Measurements from ENCODE around the gene PAOX. TPM values are rescaled to one million over a fixed set of nuclear protein-coding genes. Genes with fewer than 3 reads are reported as not detected.

The PAOX gene
- total RNA-seq, 1 experiment from 2014 or later: 4.1 TPM

DNA sequence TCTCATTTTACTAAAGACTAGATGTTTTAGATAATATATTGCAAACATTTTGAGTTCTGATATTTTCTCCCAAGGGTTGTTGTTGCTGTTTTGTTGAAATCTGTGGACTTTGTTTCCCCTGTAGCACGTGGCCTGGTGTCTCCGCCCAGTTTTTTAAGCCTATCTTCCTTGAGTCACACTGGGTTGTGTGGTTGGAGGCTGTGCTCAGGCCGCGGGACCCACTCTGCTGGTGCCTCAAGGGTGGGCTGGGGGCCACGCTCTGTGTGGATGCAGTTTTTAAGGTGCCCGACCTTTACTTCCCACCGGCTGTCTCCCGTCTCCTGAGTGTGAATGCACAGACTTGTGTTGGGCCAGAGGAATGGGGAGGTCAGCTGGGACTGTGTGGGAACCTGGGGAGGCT, 36.1 kb upstream of the PAOX start:
- no peak for DNase-seq
- H3K4me3 ChIP-seq (ENCODE audit: insufficient read depth, low read depth, low read length): no peak overlapping the region
- no peaks in the 10 kb centered on the region for H3K36me3 ChIP-seq (replicated peaks; ENCODE audit: control insufficient read depth, insufficient read depth, low read length)
- peaks cover 1% of the 10 kb centered on the region; the same call in 1 of the 2 replicates for H3K27me3 ChIP-seq (ENCODE audit: control insufficient read depth, insufficient read depth, low read length)

DNA sequence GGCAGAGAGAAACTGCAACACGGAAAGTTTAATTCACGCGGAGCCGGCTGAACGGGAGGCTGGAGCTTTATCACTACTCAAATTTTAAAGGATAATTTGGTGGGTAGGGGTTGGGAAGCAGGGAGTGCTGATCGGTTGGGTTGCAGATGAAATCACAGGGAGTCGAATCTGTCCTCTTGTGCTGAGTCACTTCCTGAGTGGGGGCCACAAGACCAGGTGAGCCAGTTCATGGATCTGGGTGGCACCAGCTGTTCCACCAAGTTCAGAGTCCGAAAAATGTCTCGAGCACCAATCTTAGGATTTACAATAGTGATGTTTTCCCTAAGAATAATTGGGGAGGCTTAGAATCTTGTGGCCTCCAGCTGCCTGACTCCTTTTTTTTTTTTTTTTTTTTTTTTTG, 35.5 kb upstream of the PAOX start:
- H3K4me3 ChIP-seq (ENCODE audit: insufficient read depth, low read depth, low read length): no peak overlapping the region
- H3K27me3 ChIP-seq (ENCODE audit: control insufficient read depth, insufficient read depth, low read length): peaks cover 1% of the 10 kb centered on the region; the same call in 1 of the 2 replicates
- H3K36me3 ChIP-seq (replicated peaks; ENCODE audit: control insufficient read depth, insufficient read depth, low read length): no peaks in the 10 kb centered on the region
- no peak for DNase-seq

DNA sequence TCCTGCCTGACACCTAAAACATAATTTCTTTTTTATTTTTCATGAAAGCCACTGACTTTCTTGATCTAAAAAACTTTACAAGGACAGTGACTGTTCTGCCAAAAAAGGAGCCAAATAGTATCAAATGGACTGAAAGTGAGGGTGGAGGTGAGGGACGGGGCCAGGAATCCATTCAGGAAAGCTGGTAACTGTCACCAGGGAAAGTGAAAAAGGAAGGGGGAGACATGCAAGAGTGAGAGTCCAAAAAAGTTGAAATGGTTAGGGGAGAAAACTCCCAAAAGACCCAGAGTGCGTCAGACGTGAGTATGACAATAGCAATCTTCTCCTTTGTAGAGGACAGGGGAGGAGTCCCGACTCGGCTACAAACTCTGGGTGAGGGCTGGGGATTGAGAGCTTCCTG, 34.8 kb upstream of the PAOX start:
- Histone ChIP-seq H3K36me3 (replicated peaks; ENCODE audit: control insufficient read depth, insufficient read depth, low read length) (no peaks in the 10 kb centered on the region), H3K27me3 (ENCODE audit: control insufficient read depth, insufficient read depth, low read length) (peaks cover 1% of the 10 kb centered on the region; the same call in 1 of the 2 replicates), H3K4me3 (ENCODE audit: insufficient read depth, low read depth, low read length) (no peak overlapping the region)
- no peak for DNase-seq

DNA sequence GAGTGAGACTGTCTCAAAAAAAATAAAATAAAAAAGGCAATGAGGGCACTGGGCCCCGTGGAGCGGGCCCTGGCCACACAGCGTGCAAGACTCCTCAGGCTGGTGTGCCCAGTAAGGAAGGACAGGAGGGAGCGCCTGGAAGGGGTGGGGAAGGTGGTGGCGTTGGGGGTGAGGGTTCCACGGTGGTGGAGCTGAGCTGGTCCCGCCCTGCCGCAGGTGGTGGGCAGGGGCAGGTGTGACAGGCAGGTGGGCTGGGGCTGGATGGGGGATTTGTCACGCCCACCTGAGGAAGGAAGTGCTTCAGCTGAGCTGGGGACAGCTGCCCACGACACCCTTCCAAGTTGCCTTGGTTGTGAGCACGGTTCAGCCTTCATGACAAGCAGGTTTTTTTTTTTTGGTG, 32.6 kb upstream of the PAOX start:
- H3K36me3 ChIP-seq (replicated peaks; ENCODE audit: control insufficient read depth, insufficient read depth, low read length): no peaks in the 10 kb centered on the region
- no peak overlapping the region for H3K4me3 ChIP-seq (ENCODE audit: insufficient read depth, low read depth, low read length)
- peak; percentile 73 for DNase-seq
- peaks cover 1% of the 10 kb centered on the region for H3K27me3 ChIP-seq (ENCODE audit: control insufficient read depth, insufficient read depth, low read length)

DNA sequence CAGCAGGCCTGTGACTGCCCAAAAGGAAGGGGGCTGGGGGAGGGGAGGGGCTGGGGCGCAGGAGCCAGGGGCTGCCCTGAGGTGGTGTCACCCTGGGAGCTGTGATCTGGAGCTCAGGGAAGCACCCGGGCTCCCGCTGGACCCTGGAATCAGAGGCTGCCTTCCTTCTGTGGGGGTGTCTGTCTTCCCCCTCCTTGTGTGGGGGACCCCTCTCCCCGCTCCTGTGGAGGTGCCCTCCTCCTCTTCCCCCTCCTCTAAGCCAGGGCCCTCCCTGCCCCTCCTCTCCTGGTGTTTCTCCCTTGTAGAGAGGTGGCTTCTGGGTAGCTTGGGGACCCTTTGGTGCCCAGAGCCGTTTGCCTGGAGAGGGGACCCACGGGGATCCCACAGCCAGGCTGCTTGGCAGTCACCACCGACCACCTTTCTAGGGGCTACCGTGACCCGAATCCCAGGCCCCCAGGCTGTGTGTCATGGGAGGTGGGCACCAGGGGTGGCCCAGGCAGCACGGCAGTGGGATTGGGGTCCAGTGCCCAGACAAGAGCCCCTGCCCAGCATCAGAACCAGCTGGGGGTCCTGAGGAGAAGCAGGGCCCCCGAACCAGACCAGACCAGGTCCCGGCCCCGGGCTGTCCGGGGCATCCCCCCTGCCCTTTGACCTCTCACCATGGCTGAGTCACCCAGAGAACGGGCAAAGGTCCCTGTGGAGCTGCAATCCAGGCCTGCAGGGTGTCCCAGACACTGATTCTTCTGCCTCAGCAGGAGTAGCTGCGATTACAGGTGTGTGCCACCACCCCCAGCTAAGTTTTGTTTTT, 31.1 kb upstream of the PAOX start:
- Histone ChIP-seq H3K4me3 (ENCODE audit: insufficient read depth, low read depth, low read length) (no peak overlapping the region), H3K27me3 (ENCODE audit: control insufficient read depth, insufficient read depth, low read length) (peaks cover 1% of the 10 kb centered on the region), H3K36me3 (replicated peaks; ENCODE audit: control insufficient read depth, insufficient read depth, low read length) (no peaks in the 10 kb centered on the region)
- peak; percentile 73 for DNase-seq

DNA sequence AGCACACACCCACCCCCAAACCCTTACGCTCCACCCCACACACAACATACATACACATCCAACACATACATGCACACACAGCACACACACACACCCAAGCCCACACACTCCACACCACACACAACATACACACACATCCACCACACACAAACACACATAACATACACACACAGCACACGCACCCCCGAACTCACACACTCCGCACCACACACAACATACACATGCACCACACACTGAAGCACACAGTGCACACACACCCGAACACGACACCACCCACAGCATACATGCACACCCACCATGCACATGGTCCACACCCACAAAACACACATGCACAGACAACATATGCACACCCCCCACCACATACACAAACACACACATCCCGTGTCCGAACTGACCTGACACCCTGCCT, 29.9 kb upstream of the PAOX start:
- Histone ChIP-seq H3K27me3 (ENCODE audit: control insufficient read depth, insufficient read depth, low read length) (no peaks in the 10 kb centered on the region; the same call in none of the 2 replicates), H3K36me3 (replicated peaks; ENCODE audit: control insufficient read depth, insufficient read depth, low read length) (no peaks in the 10 kb centered on the region), H3K4me3 (ENCODE audit: insufficient read depth, low read depth, low read length) (no peak overlapping the region)
- DNase-seq: no peak

DNA sequence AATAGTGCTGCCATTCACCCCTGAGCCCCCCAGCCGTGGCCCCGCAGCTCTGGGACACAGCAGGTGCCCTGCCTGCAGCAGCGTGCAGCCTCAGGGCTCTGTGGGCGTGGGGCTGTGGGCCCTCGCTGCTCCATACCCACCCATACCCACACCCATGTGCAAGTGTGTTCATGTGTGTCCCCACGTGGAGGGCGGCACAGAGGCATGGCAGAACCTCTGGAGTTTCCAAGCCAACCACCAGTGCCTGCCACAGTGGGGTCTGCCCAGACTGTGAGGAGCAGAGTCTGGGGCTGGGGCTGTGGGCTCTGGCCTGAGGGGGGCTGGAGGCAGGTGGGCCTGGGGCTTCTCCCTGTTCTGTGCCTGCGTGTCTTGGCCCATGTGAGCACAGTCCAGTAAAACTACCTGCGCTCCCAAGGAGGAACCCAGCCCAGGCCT, 29.5 kb upstream of the PAOX start:
- no peaks in the 10 kb centered on the region for H3K36me3 ChIP-seq (replicated peaks; ENCODE audit: control insufficient read depth, insufficient read depth, low read length)
- no peaks in the 10 kb centered on the region; the same call in none of the 2 replicates for H3K27me3 ChIP-seq (ENCODE audit: control insufficient read depth, insufficient read depth, low read length)
- no peak overlapping the region for H3K4me3 ChIP-seq (ENCODE audit: insufficient read depth, low read depth, low read length)
- DNase-seq: no peak

DNA sequence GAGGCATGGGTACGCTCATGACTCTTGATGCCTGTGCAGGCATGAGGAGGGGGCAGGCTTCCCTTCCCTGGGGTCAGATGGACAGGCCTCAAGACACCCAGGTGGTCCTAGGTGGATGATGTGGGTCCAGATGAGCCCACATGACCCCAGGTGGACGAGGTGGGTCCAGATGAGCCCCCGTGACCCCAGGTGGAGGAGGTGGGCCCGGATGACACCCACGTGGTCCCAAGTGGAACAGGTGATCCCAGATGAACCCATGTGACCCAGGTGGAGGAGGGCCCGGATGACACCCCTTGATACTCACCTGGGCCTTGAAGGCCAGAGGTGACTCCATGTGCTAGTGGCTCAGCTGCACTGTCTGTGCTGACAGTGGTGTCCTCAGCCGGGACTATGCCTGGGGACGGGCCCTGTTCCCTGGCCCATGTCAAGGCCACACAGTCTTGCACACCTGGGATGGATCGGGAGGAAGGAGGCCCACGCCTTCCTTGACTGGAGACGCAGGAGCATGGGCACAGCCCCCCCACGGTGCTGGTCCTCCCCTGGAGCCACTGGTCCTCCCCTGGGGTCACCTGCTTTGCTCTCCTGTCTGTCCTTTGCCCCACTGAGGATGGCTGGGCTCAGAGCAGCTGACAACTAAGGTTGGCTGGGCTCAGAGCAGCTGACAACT, 28.6 kb upstream of the PAOX start:
- H3K36me3 ChIP-seq (replicated peaks; ENCODE audit: control insufficient read depth, insufficient read depth, low read length): peaks cover 3% of the 10 kb centered on the region
- H3K27me3 ChIP-seq (ENCODE audit: control insufficient read depth, insufficient read depth, low read length): no peaks in the 10 kb centered on the region; the same call in 1 of the 2 replicates
- peak; percentile 44 for DNase-seq
- H3K4me3 ChIP-seq (ENCODE audit: insufficient read depth, low read depth, low read length): no peak overlapping the region

DNA sequence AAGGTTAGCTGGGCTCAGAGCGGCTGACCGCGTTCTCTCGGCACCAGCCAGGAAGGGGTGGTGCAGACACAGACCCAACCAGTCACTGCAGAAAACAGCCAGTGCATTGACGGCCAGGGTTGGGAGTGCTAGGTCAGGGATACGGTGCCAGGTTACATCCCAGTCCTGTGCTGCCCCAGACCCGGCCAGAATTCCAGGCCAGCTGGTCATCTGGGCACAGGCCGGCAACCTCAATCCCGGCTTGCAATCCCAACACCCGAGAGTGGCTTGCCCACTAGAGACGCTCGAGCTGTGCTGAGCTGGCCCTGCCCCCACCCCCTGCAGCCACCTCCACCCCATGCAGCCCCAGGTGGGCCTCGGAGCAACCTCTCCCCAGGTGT, 28.1 kb upstream of the PAOX start:
- peak; percentile 61 for DNase-seq
- peaks cover 4% of the 10 kb centered on the region for H3K36me3 ChIP-seq (replicated peaks; ENCODE audit: control insufficient read depth, insufficient read depth, low read length)
- H3K27me3 ChIP-seq (ENCODE audit: control insufficient read depth, insufficient read depth, low read length): no peaks in the 10 kb centered on the region; the same call in 1 of the 2 replicates
- H3K4me3 ChIP-seq (ENCODE audit: insufficient read depth, low read depth, low read length): no peak overlapping the region

DNA sequence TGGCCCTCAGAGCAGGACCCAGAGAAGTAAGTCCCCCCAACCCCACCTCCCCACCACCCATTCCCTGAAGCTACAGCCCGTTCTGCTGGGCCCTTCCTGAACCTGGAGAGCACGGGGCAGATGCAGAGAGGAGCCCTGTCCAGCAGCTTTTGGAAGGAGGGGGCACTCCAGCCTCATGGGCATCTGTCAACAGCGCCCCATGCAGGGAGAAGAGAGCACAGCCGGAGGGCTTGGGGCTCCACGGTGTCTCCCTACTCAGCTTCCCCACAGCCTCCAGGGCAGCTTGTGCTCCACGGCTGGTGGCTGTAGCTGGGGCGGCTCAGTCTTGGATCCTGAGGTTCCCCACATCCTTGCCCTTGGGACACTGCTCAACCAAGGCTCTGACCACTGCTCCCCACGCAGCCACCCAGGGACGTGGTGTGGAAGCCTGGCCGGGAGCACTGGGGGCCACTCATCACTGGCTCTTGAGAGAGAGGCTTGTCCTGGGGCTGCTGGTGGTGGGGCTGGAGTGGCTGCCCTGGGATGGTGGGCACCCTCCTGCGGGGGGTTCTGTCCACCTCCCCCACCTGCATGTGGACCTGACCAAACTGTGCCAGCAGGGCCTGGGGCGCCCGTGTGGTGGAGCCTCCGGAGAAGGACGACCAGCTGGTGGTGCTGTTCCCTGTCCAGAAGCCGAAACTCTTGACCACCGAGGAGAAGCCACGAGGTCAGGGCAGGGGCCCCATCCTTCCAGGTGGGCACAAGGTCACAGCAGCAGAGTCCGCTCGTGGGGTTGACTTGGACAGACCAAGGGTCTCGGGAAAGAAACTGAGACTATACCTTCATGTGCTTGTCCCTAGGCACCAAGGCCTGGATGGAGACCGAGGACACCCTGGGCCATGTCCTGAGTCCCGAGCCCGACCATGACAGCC, 27.4 kb upstream of the PAOX start:
- H3K4me3 ChIP-seq (ENCODE audit: insufficient read depth, low read depth, low read length): no peak overlapping the region
- peaks cover 4% of the 10 kb centered on the region for H3K36me3 ChIP-seq (replicated peaks; ENCODE audit: control insufficient read depth, insufficient read depth, low read length)
- peak; percentile 83 for DNase-seq
- H3K27me3 ChIP-seq (ENCODE audit: control insufficient read depth, insufficient read depth, low read length): no peaks in the 10 kb centered on the region; the same call in 1 of the 2 replicates

DNA sequence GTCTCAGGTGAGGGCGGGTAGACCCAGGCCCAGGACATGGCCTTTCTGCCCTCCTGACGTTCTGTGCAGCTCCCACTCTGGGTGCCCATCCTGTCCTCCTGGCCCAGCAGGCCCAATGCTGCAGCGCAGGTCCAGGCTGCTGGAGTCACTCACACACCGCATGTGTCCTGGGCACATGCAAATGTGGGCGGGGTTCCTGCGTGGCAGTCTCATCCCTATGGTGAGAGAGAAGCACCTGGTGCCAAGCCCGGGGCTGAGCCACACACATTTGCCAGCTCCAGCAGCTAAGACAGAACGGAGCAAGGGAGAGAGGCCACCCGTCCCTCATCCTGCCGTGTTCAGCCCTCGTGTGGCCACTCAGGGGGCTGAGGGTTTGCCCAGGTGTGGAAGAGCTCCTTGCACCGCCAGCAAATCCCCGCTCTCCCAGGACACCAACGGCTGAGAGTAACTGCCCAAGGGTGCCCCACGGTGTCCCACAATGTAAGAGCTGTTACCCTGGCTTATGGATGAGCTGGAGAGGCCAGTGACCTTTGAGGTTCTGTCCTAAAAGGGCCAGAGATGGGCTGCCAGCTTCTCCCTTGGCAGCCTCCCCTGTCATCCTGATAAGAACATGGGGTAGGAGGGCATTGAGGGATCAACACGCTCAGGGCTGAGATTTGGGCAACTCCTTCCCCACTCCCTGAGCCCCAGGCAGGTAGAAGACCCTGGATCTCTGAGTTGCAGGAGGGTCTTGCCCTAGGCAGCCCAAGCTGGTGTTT, 25.7 kb upstream of the PAOX start:
- no peaks in the 10 kb centered on the region; the same call in 1 of the 2 replicates for H3K27me3 ChIP-seq (ENCODE audit: control insufficient read depth, insufficient read depth, low read length)
- DNase-seq: peak; percentile 59
- H3K4me3 ChIP-seq (ENCODE audit: insufficient read depth, low read depth, low read length): no peak overlapping the region
- H3K36me3 ChIP-seq (replicated peaks; ENCODE audit: control insufficient read depth, insufficient read depth, low read length): peaks cover 4% of the 10 kb centered on the region

DNA sequence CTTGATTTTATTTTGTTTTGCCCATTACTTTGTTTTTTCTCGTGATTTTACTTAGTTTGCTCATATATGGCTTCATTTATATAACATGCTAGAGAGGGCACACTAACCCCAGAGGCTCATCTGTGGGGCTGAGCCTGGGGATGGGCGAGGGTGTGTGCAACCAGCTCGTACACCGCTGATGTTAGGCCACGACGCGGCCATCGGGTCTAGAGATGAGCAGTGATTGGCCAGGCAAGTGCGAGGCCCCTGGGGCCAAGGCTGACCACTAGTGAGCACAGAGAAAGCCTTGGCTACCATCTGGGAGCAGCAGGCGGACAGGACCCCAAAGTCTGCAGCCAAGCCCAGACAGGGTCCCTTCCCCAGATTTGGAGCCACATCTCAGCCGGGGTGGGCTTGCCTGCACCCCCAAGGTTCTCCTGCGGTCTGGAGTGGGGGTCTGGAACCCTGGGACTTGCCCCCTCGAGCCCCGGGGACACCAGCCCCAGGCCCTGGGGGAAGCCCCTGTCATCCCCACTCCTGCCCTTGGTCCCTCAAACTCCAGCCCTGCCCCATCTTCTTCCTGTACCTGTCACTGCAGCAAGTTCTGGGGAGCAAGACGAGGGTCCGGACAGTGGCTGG, 25.0 kb upstream of the PAOX start:
- Histone ChIP-seq H3K27me3 (ENCODE audit: control insufficient read depth, insufficient read depth, low read length) (no peaks in the 10 kb centered on the region; the same call in 1 of the 2 replicates), H3K36me3 (replicated peaks; ENCODE audit: control insufficient read depth, insufficient read depth, low read length) (peaks cover 4% of the 10 kb centered on the region), H3K4me3 (ENCODE audit: insufficient read depth, low read depth, low read length) (no peak overlapping the region)
- DNase-seq: no peak

DNA sequence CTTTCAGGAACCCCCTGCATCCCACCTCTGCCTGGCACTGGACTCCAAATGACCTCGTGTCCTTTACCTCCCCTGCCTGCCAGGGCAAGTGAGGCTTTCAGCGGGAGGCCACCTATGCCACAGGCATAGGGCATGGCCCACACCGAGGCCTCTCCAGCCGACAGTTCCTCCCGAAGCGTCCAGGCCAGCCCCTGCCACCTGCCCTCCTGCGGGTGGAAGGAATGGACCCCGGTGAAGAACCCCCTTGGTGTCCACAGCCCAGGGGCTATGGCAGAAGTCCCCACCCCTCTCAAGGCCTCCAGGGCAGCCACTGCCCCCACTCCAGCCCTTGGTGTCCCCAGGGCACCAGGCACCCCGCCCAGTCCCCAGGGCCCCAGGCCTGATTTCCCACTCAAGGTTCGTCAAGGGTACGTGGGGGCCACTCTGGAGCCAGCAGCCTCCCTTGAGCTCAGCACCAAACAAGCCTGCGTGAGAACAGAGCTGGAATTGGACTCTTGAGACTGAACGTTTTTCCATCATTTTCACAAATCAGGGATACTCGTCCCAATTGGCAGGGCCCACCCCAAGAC, 24.3 kb upstream of the PAOX start:
- Histone ChIP-seq H3K4me3 (ENCODE audit: insufficient read depth, low read depth, low read length) (no peak overlapping the region), H3K27me3 (ENCODE audit: control insufficient read depth, insufficient read depth, low read length) (no peaks in the 10 kb centered on the region; the same call in 1 of the 2 replicates), H3K36me3 (replicated peaks; ENCODE audit: control insufficient read depth, insufficient read depth, low read length) (peaks cover 4% of the 10 kb centered on the region)
- no peak for DNase-seq

Data from H7 (cell line).